ENCODE measurements around the gene DVL1. TPM values are rescaled to one million over a fixed set of nuclear protein-coding genes. Genes with fewer than 3 reads are reported as not detected.
A peak's percentile ranks its signal among the peaks of the same experiment; 100 is the strongest.
"Not testable (repeated sequence)": the region's sequence is repeated elsewhere in the genome, so short reads cannot be mapped to it uniquely, and the experiment has no call there.

Gene DVL1
- 70.8 and 91.0 TPM in 2 replicates for total RNA-seq

- DNase-seq (ENCODE audit: low read depth): no peak
Observed at GRCh38 chr1:1349256-1350012, at the start of gene DVL1. Gene DVL1 (minus strand): TSS chr1:1349418. CDS start chr1:1349065, 353 bp downstream.

GRCh38 chr1:1398677-1399186 lies 49.5 kb upstream of the DVL1 start:
- DNase-seq (ENCODE audit: low read depth): no peak

GRCh38 chr1:1397839-1398523 lies 48.8 kb upstream of the DVL1 start:
- no peak for DNase-seq (ENCODE audit: low read depth)

GRCh38 chr1:1395166-1395565 lies 45.9 kb upstream of the DVL1 start:
- DNase-seq (ENCODE audit: low read depth): no peak

- no peak for DNase-seq (ENCODE audit: low read depth)
Observed at GRCh38 chr1:1394116-1394515, 44.9 kb upstream of the DVL1 start.

GRCh38 chr1:1393428-1393827 lies 44.2 kb upstream of the DVL1 start:
- DNase-seq (ENCODE audit: low read depth): no peak

- no peak for DNase-seq (ENCODE audit: low read depth)
Observed at GRCh38 chr1:1393014-1393413, 43.8 kb upstream of the DVL1 start.

GRCh38 chr1:1391225-1391624 lies 42.0 kb upstream of the DVL1 start:
- no peak for DNase-seq (ENCODE audit: low read depth)

GRCh38 chr1:1390675-1391074 lies 41.5 kb upstream of the DVL1 start:
- DNase-seq (ENCODE audit: low read depth): no peak

- DNase-seq (ENCODE audit: low read depth): no peak
Observed at GRCh38 chr1:1388078-1388472, 38.9 kb upstream of the DVL1 start.

GRCh38 chr1:1387098-1388077 lies 38.2 kb upstream of the DVL1 start:
- DNase-seq (ENCODE audit: low read depth): no peak

- DNase-seq (ENCODE audit: low read depth): no peak
Observed at GRCh38 chr1:1385931-1386330, 36.7 kb upstream of the DVL1 start.

- DNase-seq (ENCODE audit: low read depth): not testable (repeated sequence)
Observed at GRCh38 chr1:1385339-1385738, 36.1 kb upstream of the DVL1 start.

- no peak for DNase-seq (ENCODE audit: low read depth)
Observed at GRCh38 chr1:1381294-1381693, 32.1 kb upstream of the DVL1 start.

- DNase-seq (ENCODE audit: low read depth): no peak
Observed at GRCh38 chr1:1380860-1381259, 31.6 kb upstream of the DVL1 start.

GRCh38 chr1:1377540-1378205 lies 28.5 kb upstream of the DVL1 start:
- no peak for DNase-seq (ENCODE audit: low read depth)

- no peak for DNase-seq (ENCODE audit: low read depth)
Observed at GRCh38 chr1:1376551-1377226, 27.5 kb upstream of the DVL1 start.

- DNase-seq (ENCODE audit: low read depth): peak; percentile 99
Observed at GRCh38 chr1:1374929-1375662, 25.9 kb upstream of the DVL1 start, which contains the start of gene AURKAIP1. Gene AURKAIP1 (minus strand): TSS chr1:1375207. CDS start chr1:1374756, 451 bp downstream.

GRCh38 chr1:1374589-1374928 lies 25.3 kb upstream of the DVL1 start:
- DNase-seq (ENCODE audit: low read depth): no peak
